Cardiac septum (tissue), 1 donor: ENCODE measurements around the gene TRIM21. TPM values are rescaled to one million over a fixed set of nuclear protein-coding genes. Genes with fewer than 3 reads are reported as not detected.

Experiments used
- total RNA-seq: library from RNA; stranded (reverse); fragmentation: NEBNext Ultra II Directional; extraction: Animal tissue kit (Norgen Biotek cat#: 25700); gene quantifications from one replicate; pipeline ENCODE4 v1.2.1, GENCODE V29; 2021
- donor health status: DM: no; HTN: no; CAD: no.

Gene TRIM21
- total RNA-seq, 1 donor from 2014 or later: 5.9 TPM

Other genes with a start within 250 kb of the TRIM21 start
- not detected for gene OR52B4, start 25.3 kb downstream of the TRIM21 start, total RNA-seq
- gene OR52K2, start 55.6 kb upstream of the TRIM21 start, total RNA-seq: not detected
- not detected for gene OR52K1, start 88.9 kb upstream of the TRIM21 start, total RNA-seq
- gene OR52M1, start 151.5 kb upstream of the TRIM21 start, total RNA-seq: not detected
- not detected for gene OR52I2, start 188.0 kb upstream of the TRIM21 start, total RNA-seq
- not detected for gene OR52I1, start 200.3 kb upstream of the TRIM21 start, total RNA-seq
- 7.8 TPM for gene TRIM68, start 214.5 kb upstream of the TRIM21 start, total RNA-seq
- not detected for gene OR51D1, start 243.8 kb upstream of the TRIM21 start, total RNA-seq